C4-2B (cell line): ENCODE results near the gene PPDPF.

Experiments
- H3K27ac ChIP-seq: fragments of 450-650 bp; 2 replicates; pipeline ENCODE4 v1.5.1; 2017
- ZFX ChIP-seq: fragments of 450-650 bp; IDR thresholded peaks from 2 replicates; pipeline ENCODE4 v1.6.1; 2017
- TF ChIP-seq, protein P1 (sequence below): fragments of 450-650 bp; conservative IDR thresholded peaks from 2 replicates; pipeline ENCODE4 v1.5.1; 2017; ENCODE audit warnings: mild to moderate bottlenecking

PPDPF gene

DNA sequence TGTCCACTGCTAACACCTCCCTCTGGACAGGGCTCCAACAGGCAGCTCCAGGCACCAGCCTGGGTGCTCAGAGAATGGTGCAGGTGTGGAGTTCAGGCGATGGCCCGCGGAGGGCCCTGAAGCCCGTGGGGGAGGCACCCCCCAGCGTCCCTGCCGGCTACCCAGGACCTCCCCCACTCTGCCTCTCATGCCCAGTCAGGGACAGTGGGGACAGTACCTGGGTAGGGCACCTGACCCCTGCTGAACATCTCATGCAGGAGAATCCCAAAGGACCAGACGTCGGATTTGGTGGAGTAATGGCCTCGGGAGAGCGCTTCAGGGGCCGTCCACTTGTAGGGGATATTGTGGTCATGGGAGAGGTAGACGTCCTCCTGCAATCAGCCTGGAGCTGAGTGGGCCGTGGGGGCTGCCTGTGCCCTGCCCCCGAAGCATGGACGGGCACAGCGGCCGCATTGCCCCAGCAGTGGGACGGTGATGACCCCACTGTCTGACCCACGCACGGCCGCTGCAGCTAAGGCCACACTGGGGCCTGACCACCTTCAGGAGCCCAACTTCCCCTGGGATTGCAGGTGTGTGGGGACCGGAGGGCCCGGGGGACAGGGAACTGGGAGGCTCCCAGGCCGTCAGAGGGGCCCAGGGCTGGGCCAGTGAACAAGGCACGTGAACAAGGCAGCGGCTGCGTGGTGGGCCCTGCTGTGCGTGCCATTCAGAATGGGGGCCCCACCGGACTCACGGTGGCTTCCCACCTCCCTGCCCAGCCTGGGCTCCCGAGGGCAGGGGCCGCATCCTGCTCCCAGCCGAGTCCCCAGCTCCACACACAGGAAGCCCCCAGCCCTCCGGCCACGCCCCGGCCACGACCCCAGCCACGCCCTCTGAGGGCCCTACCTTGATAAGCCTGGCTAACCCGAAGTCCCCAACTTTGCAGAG, 9.6 kb downstream of the PPDPF start:
- TF ChIP-seq, protein P1, sequence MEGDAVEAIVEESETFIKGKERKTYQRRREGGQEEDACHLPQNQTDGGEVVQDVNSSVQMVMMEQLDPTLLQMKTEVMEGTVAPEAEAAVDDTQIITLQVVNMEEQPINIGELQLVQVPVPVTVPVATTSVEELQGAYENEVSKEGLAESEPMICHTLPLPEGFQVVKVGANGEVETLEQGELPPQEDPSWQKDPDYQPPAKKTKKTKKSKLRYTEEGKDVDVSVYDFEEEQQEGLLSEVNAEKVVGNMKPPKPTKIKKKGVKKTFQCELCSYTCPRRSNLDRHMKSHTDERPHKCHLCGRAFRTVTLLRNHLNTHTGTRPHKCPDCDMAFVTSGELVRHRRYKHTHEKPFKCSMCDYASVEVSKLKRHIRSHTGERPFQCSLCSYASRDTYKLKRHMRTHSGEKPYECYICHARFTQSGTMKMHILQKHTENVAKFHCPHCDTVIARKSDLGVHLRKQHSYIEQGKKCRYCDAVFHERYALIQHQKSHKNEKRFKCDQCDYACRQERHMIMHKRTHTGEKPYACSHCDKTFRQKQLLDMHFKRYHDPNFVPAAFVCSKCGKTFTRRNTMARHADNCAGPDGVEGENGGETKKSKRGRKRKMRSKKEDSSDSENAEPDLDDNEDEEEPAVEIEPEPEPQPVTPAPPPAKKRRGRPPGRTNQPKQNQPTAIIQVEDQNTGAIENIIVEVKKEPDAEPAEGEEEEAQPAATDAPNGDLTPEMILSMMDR = no peak
- no peak for TF ChIP-seq ZFX
- H3K27ac ChIP-seq = no peak overlapping the region

DNA sequence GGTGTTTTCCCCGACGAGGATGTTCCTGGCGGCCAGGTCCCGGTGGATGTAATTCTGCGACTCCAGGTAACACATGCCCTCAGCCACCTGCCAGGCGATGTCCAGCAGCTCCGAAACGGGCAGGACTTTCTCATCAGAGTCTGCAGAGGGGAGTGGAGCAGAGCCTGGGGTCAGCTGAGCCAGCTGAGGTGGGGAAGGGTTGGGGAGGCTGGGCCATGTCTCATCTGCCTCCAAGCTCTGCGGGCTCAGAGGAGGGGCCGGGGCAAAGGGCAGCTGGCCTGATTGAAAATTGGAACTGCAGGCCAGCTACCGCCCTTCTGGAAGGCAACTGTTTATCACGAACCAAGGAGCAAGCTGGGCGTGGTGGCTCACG, 10.2 kb downstream of the PPDPF start:
- TF ChIP-seq ZFX = no peak
- H3K27ac ChIP-seq = no peak overlapping the region

DNA sequence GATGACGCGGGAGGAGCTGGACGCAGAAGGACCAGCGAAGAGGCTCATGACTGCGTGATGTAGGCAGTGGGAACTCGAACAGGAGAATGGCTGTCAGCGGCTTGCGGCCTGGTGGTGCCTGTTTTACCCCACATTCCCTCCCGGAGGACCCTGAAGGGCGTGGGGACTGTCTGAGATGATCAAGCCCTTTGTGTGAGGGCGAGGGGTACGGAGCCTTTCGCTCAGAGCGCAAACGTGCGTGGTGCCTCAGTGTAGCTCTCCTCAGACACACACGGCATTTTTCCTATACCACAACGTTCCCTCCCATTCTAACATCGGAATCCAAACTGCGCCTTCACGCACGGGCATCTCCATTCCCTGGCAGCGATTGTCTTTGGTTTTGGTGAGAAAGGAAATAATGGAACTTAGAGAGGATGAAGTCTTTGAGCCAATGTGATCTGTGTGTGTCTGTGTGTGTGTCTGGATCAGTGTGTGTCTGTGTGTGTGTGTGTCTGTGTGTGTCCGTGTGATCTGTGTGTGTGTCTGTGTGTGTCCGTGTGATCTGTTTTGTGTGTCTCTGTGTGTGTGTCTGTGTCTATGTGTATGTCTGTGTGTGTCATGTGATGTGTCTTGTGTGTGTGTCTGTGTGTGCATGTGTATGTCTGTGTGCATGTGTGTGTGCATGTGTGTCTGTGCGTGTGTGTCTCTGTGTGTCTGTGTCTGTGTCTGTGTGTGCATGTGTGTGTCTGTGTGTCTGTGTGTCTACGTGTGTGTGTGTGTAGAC, 11.3 kb downstream of the PPDPF start:
- no peak overlapping the region for H3K27ac ChIP-seq
- TF ChIP-seq, protein P1 = no peak
- TF ChIP-seq ZFX = no peak

DNA sequence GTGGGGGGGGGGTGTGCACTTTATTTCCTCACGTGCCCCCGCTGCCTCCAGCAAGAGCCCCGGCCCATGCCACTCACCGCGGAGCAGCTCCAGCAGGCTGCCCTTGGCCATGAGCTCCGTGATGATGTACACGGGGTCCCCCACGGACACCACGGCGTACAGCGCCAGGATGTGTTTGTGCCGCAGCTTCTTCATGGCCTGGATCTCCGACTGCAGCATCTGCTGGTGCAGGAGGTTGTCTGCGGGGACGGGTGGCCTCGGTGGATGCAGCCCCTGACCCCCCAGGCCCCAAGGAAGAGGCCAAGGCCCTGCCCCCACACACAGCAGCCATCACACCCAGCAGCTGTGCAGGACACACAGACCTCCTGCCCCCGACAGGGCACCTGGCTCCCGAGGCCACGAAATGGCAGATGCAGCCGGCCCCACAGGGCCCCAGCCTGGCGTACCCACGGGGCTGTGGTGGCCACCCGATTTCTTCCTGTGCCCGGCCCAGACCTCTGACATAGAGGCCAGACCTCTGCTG, 11.9 kb downstream of the PPDPF start:
- H3K27ac ChIP-seq = no peak overlapping the region
- no peak for TF ChIP-seq ZFX
- TF ChIP-seq, protein P1 = no peak

DNA sequence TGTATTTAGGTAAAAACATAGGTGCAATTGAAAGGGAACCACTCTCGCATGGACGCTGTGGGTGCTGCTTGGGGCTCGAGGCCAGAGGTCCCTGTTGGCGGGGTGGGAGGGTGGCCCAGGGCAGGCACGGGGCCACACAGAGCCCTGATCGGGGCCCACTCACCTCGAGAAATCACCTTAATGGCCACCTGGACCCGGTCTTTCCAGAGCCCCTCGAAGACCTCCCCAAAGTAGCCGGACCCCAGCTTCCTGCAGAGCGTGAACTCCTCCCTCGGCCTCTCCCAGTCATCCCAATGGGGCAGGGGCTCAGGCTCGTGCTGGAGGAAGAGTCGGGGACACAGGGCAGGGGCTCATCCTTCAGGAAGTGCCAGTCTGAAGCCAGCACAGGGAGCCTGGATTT, 12.8 kb downstream of the PPDPF start:
- no peak overlapping the region for H3K27ac ChIP-seq
- no peak for TF ChIP-seq ZFX

DNA sequence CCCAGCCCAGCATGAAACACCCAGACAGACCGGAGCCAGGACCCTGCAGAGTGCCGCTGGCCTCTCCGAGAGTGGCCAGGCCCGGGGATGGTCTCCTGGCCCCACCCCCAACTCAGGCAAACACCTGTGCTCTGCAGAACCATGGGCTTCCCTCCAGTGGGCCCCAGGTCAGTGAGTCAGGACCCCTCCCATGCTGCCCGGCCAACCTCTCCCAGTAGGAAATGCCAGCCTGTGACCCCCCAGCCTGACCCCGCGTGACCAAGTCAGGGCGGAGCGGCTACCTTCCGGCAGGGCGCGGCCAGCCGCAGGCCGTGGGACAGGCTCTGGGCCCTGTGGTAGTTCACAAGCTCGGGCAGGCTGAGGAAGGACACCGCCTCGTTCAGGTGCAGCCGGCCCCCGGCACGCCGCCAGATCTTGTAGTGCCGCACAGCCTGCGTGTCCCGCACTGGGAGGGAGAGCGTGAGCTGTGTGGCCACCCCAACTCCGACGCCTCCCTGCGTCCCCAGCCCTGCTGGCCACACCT, 13.4 kb downstream of the PPDPF start:
- H3K27ac ChIP-seq = no peak overlapping the region
- TF ChIP-seq, protein P1 = no peak
- no peak for TF ChIP-seq ZFX

DNA sequence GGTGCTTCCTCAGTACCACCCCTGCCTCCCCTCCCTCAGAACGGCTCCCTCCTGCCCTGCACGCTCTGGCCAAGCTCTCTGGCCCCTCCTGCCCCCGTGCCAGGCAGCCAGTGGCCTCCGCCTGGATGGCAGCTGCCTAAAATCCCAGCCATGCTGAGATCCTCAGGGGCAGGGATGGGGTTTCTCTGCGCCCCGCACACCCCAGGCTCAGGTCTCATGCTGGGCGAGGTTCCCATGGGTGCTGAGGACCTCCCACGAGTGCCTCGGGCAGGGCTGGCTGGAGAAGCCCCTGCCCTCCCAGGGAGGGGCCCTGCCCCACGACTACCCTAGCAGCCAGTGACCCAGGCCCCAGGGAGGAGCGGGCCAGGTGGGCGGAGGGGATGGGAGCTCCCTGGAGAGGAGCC, 13.9 kb downstream of the PPDPF start:
- H3K27ac ChIP-seq = no peak overlapping the region
- TF ChIP-seq, protein P1 = no peak
- TF ChIP-seq ZFX = no peak
